ENCODE results near the gene TMEM192. TPM values are rescaled to one million over a fixed set of nuclear protein-coding genes. Genes with fewer than 3 reads are reported as not detected.

The TMEM192 gene
- total RNA-seq, 2 experiments from 2014 or later = 6.6 to 15.5 TPM

GRCh38 chr4:165151734-165152133 is 39.1 kb upstream of the TMEM192 start:
- intact Hi-C loops (cut with micrococcal nuclease; ENCODE audit: unreplicated experiment) = no loop called here
- no peaks in the 10 kb centered on the region for H3K9me2 ChIP-seq (ENCODE audit: insufficient read depth, low read length)
- DNase-seq (ENCODE audit: low spot score) = no peak
- H3K79me2 ChIP-seq (ENCODE audit: insufficient read depth, low read depth, low read length) = no peaks in the 10 kb centered on the region
- H4K20me1 ChIP-seq (ENCODE audit: insufficient read depth, low read length) = no peaks in the 10 kb centered on the region
- no TSS peak for BruUV-seq (replicated peaks)
- ChIA-PET POLR2A (interaction anchor here (0.7 to 1.2 kb wide), 3 partner anchors 13 to 822 kb away, joined by 3 to 4 read pairs (median 3); no protein-coding TSS in a partner anchor), CTCF (ENCODE audit: unreplicated experiment) (no interaction called here)
- no peaks in the 10 kb centered on the region for H3K36me3 ChIP-seq (ENCODE audit: insufficient read depth, low read length)
- no peak overlapping the region for H3K27ac ChIP-seq (ENCODE audit: low read depth, low read length, poor library complexity, severe bottlenecking)
- TF ChIP-seq EZH2phosphoT487 (IDR thresholded peaks at IDR 0.05; ENCODE audit: borderline replicate concordance, low read depth, low read length) (no peak), CTCF (conservative IDR thresholded peaks at IDR 0.05; ENCODE audit: low read length) (no peak)
- H3K4me2 ChIP-seq (ENCODE audit: low read length) = no peak overlapping the region
- H2AFZ ChIP-seq (ENCODE audit: low read length) = no peak overlapping the region
- H3K4me1 ChIP-seq (ENCODE audit: insufficient read depth, low read length, poor library complexity, severe bottlenecking) = no peaks in the 10 kb centered on the region
- H3K4me3 ChIP-seq (ENCODE audit: low read depth, low read length, poor library complexity, severe bottlenecking) = no peak overlapping the region
- no peaks in the 10 kb centered on the region for H3K9me3 ChIP-seq (ENCODE audit: low read length)

- Histone ChIP-seq H4K20me1 (ENCODE audit: insufficient read depth, low read length) (no peaks in the 10 kb centered on the region), H3K27ac (ENCODE audit: low read depth, low read length, poor library complexity, severe bottlenecking) (no peak overlapping the region), H3K9me2 (ENCODE audit: insufficient read depth, low read length) (no peaks in the 10 kb centered on the region), H3K79me2 (ENCODE audit: insufficient read depth, low read depth, low read length) (no peaks in the 10 kb centered on the region), H3K4me1 (ENCODE audit: insufficient read depth, low read length, poor library complexity, severe bottlenecking) (no peaks in the 10 kb centered on the region), H3K4me2 (ENCODE audit: low read length) (no peak overlapping the region), H3K9me3 (ENCODE audit: low read length) (no peaks in the 10 kb centered on the region), H3K4me3 (ENCODE audit: low read depth, low read length, poor library complexity, severe bottlenecking) (no peak overlapping the region), H3K36me3 (ENCODE audit: insufficient read depth, low read length) (no peaks in the 10 kb centered on the region), H2AFZ (ENCODE audit: low read length) (no peak overlapping the region)
- DNase-seq (ENCODE audit: low spot score) = no peak
- intact Hi-C loops (cut with micrococcal nuclease; ENCODE audit: unreplicated experiment) = no loop called here
- POLR2A ChIA-PET = no interaction called here
- CTCF ChIA-PET (ENCODE audit: unreplicated experiment) = no interaction called here
- BruUV-seq (replicated peaks) = no TSS peak
- TF ChIP-seq EZH2phosphoT487 (IDR thresholded peaks at IDR 0.05; ENCODE audit: borderline replicate concordance, low read depth, low read length) (no peak), CTCF (conservative IDR thresholded peaks at IDR 0.05; ENCODE audit: low read length) (no peak)
Measured at GRCh38 chr4:165150545-165150944, 37.9 kb upstream of the TMEM192 start.

- H3K79me2 ChIP-seq (ENCODE audit: insufficient read depth, low read depth, low read length) = no peaks in the 10 kb centered on the region
- no peak overlapping the region for H2AFZ ChIP-seq (ENCODE audit: low read length)
- no peaks in the 10 kb centered on the region for H3K4me1 ChIP-seq (ENCODE audit: insufficient read depth, low read length, poor library complexity, severe bottlenecking)
- H4K20me1 ChIP-seq (ENCODE audit: insufficient read depth, low read length) = no peaks in the 10 kb centered on the region
- no peak overlapping the region for H3K4me2 ChIP-seq (ENCODE audit: low read length)
- DNase-seq (ENCODE audit: low spot score) = no peak
- TF ChIP-seq EZH2phosphoT487 (IDR thresholded peaks at IDR 0.05; ENCODE audit: borderline replicate concordance, low read depth, low read length) (no peak), CTCF (conservative IDR thresholded peaks at IDR 0.05; ENCODE audit: low read length) (no peak)
- H3K9me3 ChIP-seq (ENCODE audit: low read length) = no peaks in the 10 kb centered on the region
- CTCF ChIA-PET (ENCODE audit: unreplicated experiment) = no interaction called here
- no TSS peak for BruUV-seq (replicated peaks)
- H3K27ac ChIP-seq (ENCODE audit: low read depth, low read length, poor library complexity, severe bottlenecking) = no peak overlapping the region
- intact Hi-C loops (cut with micrococcal nuclease; ENCODE audit: unreplicated experiment) = no loop called here
- H3K9me2 ChIP-seq (ENCODE audit: insufficient read depth, low read length) = no peaks in the 10 kb centered on the region
- H3K4me3 ChIP-seq (ENCODE audit: low read depth, low read length, poor library complexity, severe bottlenecking) = no peak overlapping the region
- no peaks in the 10 kb centered on the region for H3K36me3 ChIP-seq (ENCODE audit: insufficient read depth, low read length)
- POLR2A ChIA-PET = interaction anchor here (0.6 to 0.7 kb wide), 2 partner anchors 21 to 30 kb away, joined by 3 read pairs; no protein-coding TSS in a partner anchor
Measured at GRCh38 chr4:165138843-165139242, 26.2 kb upstream of the TMEM192 start.
